Upper lobe of left lung (tissue), 6 donors: Measurements from ENCODE around the gene TRIM25. TPM values are rescaled to one million over a fixed set of nuclear protein-coding genes. Genes with fewer than 3 reads are reported as not detected.
"Not testable (repeated sequence)": the region's sequence is repeated elsewhere in the genome, so short reads cannot be mapped to it uniquely, and the experiment has no call there.

Experiments used
- ATAC-seq, 2 donors: fragments of 200-7000 bp; cut with Tn5 transposase; one replicate each; pipeline ENCODE4 v1.9.1; 2022; ENCODE audit warnings: mild to moderate bottlenecking in 2 of 2, moderate library complexity in 2 of 2; ENCODE audit not compliant: low FRiP score in 2 of 2
- DNase-seq, 2 donors: peaks; one replicate each; pipeline ENCODE4 v3.0.0-alpha.2; 2019 to 2020
- H3K27ac ChIP-seq, 4 donors: fragments of 200-600 bp; sonication (generic); one replicate each; pipeline ENCODE4 v1.5.1; 2016 to 2019
- H3K27me3 ChIP-seq, 4 donors: fragments of 200-600 bp; sonication (generic); one replicate each; pipeline ENCODE4 v1.5.1; 2017 to 2019
- H3K36me3 ChIP-seq, 4 donors: fragments of 200-600 bp; sonication (generic); one replicate each; pipeline ENCODE4 v1.5.1; 2016 to 2019
- H3K4me1 ChIP-seq, 4 donors: fragments of 200-600 bp; sonication (generic); one replicate each; pipeline ENCODE4 v1.5.1; 2018 to 2019
- H3K4me3 ChIP-seq, 4 donors: fragments of 200-600 bp; sonication (generic); one replicate each; pipeline ENCODE4 v1.5.1; 2017 to 2019; ENCODE audit warnings: mild to moderate bottlenecking in 2 of 4, moderate library complexity in 1 of 4
- H3K9me3 ChIP-seq, 4 donors: fragments of 200-600 bp; sonication (generic); one replicate each; pipeline ENCODE4 v1.5.1; 2018 to 2019
- CTCF ChIP-seq, 6 experiments: fragments of 450-650 bp in 4 of 6; fragments of 200-600 bp in 2 of 6; sonication (generic) in 2 of 6; IDR thresholded peaks; one replicate each; pipeline ENCODE4 v1.5.1; 2016 to 2019; ENCODE audit warnings: antibody characterized with exemption in 6 of 6
- EP300 ChIP-seq, 4 donors: sonication (generic); formaldehyde crosslinking; IDR thresholded peaks; one replicate each; pipeline ENCODE4 v1.5.1; 2017; ENCODE audit warnings: antibody characterized with exemption in 4 of 4, control low read depth in 2 of 4
- POLR2A ChIP-seq, 4 donors: fragments of 450-650 bp; IDR thresholded peaks; one replicate each; pipeline ENCODE4 v1.5.1; 2016 to 2017; ENCODE audit warnings: antibody characterized with exemption in 4 of 4, mild to moderate bottlenecking in 2 of 4
- POLR2AphosphoS5 ChIP-seq, 2 donors: sonication (generic); formaldehyde crosslinking; IDR thresholded peaks; one replicate each; pipeline ENCODE4 v1.5.1; 2017; ENCODE audit warnings: antibody characterized with exemption in 2 of 2
- WGBS, 2 donors: methylation state at CpG; one replicate each; pipeline ENCODE4 v1.1.5; 2017 to 2018; 5-methylcytosine and 5-hydroxymethylcytosine counted together
- total RNA-seq, 6 donors: library from RNA; depleted of rRNA in 4 of 6; stranded (reverse); fragments of >200 nt in 4 of 6; gene quantifications; one replicate each; pipeline versions ENCODE4 v1.1.0 to v1.2.1, GENCODE V29; 2016 to 2021
- donor health status: DM: no; HTN: no; CAD: no; lungs with moderate emphysema.
- donor health status: DM: no; HTN: yes; CAD: no; lungs with severe emphysema.

Gene TRIM25
- total RNA-seq, 6 donors from 2014 or later = 66.7 to 294 (median 83.0) TPM

DNA sequence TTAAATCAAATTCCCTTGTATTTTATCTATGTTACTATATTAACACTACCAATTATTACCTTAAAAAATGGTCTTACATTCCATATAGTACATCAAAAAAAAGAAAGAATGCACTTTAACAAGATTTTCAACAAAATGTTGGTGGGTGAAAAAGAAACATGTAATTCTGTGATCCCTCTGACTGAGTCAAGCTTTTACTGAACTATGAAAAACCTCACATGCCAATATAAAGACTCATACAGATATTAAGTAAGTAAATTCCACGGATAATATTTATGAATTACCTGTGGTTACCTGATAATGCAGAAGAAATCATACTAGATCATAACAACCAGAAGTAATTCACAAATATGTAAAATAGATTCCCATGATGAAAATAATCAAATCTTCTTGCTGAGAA, 34.6 kb upstream of the TRIM25 start:
- no peak for ATAC-seq
- Histone ChIP-seq H3K4me3 (no peak overlapping the region), H3K27me3 (no peaks in the 10 kb centered on the region), H3K9me3 (no peaks in the 10 kb centered on the region), H3K27ac (no peak overlapping the region), H3K4me1 (peaks cover 0 to 4% (median 0%) of the 10 kb centered on the region in 4 donors), H3K36me3 (peaks cover 18 to 62% (median 33%) of the 10 kb centered on the region in 4 donors)
- DNase-seq = no peak
- 91 to 98% methylated on average over 1 of the region's 1 CpG for WGBS, 2 donors
- TF ChIP-seq CTCF (IDR thresholded peaks at IDR 0.05) = no peak
- TF ChIP-seq EP300 (IDR thresholded peaks at IDR 0.05) = no peak
- TF ChIP-seq POLR2A (IDR thresholded peaks at IDR 0.05) = no peak
- TF ChIP-seq POLR2AphosphoS5 (IDR thresholded peaks at IDR 0.05) = no peak

DNA sequence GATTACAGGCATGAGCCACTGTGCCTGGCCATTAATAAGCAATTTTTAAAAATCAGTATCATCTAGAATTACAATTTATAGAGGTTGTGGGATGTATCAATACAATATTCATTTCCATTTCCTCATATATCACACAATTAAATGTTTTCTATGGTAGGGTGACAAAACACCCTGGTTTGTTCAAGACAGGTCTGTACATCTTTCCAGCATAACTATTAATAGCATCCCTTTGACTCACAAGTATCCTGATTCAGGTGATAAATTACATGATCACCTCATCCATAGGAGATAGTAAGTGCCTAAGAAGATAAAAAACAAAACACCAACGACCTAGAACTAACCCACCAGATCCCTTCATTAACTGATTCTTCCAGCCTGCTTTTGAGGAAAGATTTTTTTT, 33.9 kb upstream of the TRIM25 start:
- Histone ChIP-seq H3K4me1 (peaks cover 0 to 4% (median 0%) of the 10 kb centered on the region in 4 donors), H3K9me3 (no peaks in the 10 kb centered on the region), H3K4me3 (no peak overlapping the region), H3K36me3 (peaks cover 18 to 67% (median 34%) of the 10 kb centered on the region in 4 donors), H3K27ac (no peak overlapping the region), H3K27me3 (no peaks in the 10 kb centered on the region)
- ATAC-seq = no peak
- 75 to 85% methylated on average over 1 of the region's 1 CpG for WGBS, 2 donors
- TF ChIP-seq POLR2AphosphoS5 (IDR thresholded peaks at IDR 0.05) = no peak
- no peak for TF ChIP-seq CTCF (IDR thresholded peaks at IDR 0.05)
- TF ChIP-seq EP300 (IDR thresholded peaks at IDR 0.05) = no peak
- no peak for TF ChIP-seq POLR2A (IDR thresholded peaks at IDR 0.05)
- DNase-seq = no peak

GRCh38 chr17:56945938-56946505, 32.2 kb upstream of the TRIM25 start:
- TF ChIP-seq POLR2AphosphoS5 (IDR thresholded peaks at IDR 0.05) = no peak
- no peak for TF ChIP-seq CTCF (IDR thresholded peaks at IDR 0.05)
- TF ChIP-seq POLR2A (IDR thresholded peaks at IDR 0.05) = no peak
- TF ChIP-seq EP300 (IDR thresholded peaks at IDR 0.05) = no peak
- Histone ChIP-seq H3K4me3 (no peak overlapping the region), H3K27me3 (no peaks in the 10 kb centered on the region), H3K36me3 (peaks cover 23 to 78% (median 46%) of the 10 kb centered on the region in 4 donors), H3K27ac (no peak overlapping the region), H3K4me1 (peaks cover 0 to 4% (median 0%) of the 10 kb centered on the region in 4 donors), H3K9me3 (no peaks in the 10 kb centered on the region)
- DNase-seq (no peak), ATAC-seq (no peak)
- 96% methylated on average over 3 of the region's 3 CpGs for WGBS, 2 donors

GRCh38 chr17:56943505-56944125, 29.8 kb upstream of the TRIM25 start:
- 89 to 93% methylated on average over 10 of the region's 10 CpGs for WGBS, 2 donors
- no peaks in the 10 kb centered on the region for H3K4me1 ChIP-seq
- ATAC-seq = no peak
- TF ChIP-seq POLR2AphosphoS5 (IDR thresholded peaks at IDR 0.05) (no peak), POLR2A (IDR thresholded peaks at IDR 0.05) (no peak)
- no peaks in the 10 kb centered on the region for H3K27me3 ChIP-seq
- peaks cover 15 to 77% (median 35%) of the 10 kb centered on the region in 4 donors for H3K36me3 ChIP-seq
- H3K4me3 ChIP-seq = no peak overlapping the region
- no peak for DNase-seq
- H3K27ac ChIP-seq = no peak overlapping the region
- H3K9me3 ChIP-seq = no peaks in the 10 kb centered on the region

DNA sequence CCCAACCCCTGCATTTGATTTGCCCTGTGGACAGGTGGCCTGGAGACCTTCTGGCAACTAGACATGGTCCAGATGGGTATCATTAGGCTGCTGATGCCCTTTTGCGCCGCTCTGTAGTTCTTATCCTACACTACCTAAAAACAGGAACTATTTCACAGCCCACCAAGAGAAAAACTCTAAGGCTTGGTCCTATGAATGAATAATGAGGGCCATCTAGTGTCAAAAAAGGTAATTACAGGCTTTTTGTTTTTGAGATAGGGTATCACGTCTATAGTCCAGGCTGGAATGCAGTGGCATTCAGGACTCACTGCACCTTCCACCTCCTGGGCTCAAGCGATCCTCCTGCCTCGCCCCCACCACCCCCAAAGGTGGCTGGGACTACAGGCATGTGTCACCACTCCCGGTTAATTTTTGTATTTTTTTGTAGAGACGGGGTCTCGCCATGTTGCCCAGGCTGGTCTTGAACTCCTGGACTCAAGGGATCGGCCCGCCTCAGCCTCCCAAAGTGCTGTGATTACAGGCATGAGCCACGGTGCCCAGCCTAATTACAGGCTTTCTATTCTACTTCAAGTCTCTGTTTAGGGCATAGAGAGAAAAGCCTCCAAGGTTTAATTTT, 26.1 kb upstream of the TRIM25 start:
- Histone ChIP-seq H3K36me3 (peaks cover 13 to 79% (median 29%) of the 10 kb centered on the region in 4 donors), H3K27ac (no peak overlapping the region)
- 48 to 60% methylated on average over 11 of the region's 11 CpGs for WGBS, 2 donors

GRCh38 chr17:56938206-56938605, 24.4 kb upstream of the TRIM25 start:
- not testable (repeated sequence) for ATAC-seq, H3K4me3 ChIP-seq, H3K27me3 ChIP-seq, H3K9me3 ChIP-seq, H3K4me1 ChIP-seq, DNase-seq, H3K27ac ChIP-seq
- WGBS, 2 donors = 79 to 83% methylated on average over 5 of the region's 5 CpGs
- peaks cover 4 to 71% (median 19%) of the 10 kb centered on the region in 4 donors for H3K36me3 ChIP-seq

More for the DNA sequence above, 26.1 kb upstream of the TRIM25 start:
- H3K4me1 ChIP-seq = no peaks in the 10 kb centered on the region
- no peaks in the 10 kb centered on the region for H3K9me3 ChIP-seq
- H3K4me3 ChIP-seq = no peak overlapping the region
- TF ChIP-seq POLR2AphosphoS5 (IDR thresholded peaks at IDR 0.05) (no peak), POLR2A (IDR thresholded peaks at IDR 0.05) (no peak), CTCF (IDR thresholded peaks at IDR 0.05) (peak; percentile 44 to 82 (median 68))
- DNase-seq (no peak), ATAC-seq (peak; percentile 77)
- no peaks in the 10 kb centered on the region for H3K27me3 ChIP-seq
